LNCaP clone FGC (cell line): ENCODE measurements around the gene TP73.

ENCODE experiments used
- DNase-seq: peaks from one replicate; pipeline ENCODE4 v3.0.0-alpha.2; 2011; ENCODE audit warnings: low read depth
- H3K4me3 ChIP-seq: 2 replicates; pipeline ENCODE4 v1.5.1; 2011; ENCODE audit warnings: mild to moderate bottlenecking, low read depth, low read length, control low read depth
- CTCF ChIP-seq: IDR thresholded peaks from 2 replicates; pipeline ENCODE4 v1.5.1; 2012; ENCODE audit warnings: mild to moderate bottlenecking; ENCODE audit not compliant: control insufficient read depth, insufficient read depth; ENCODE audit errors: extremely low read depth

The TP73 gene

GRCh38 chr1:3669971-3670431 lies 17.7 kb downstream of the TP73 start:
- no peak for TF ChIP-seq CTCF
- no peak overlapping the region for H3K4me3 ChIP-seq
- no peak for DNase-seq

- no peak for DNase-seq
- H3K4me3 ChIP-seq: no peak overlapping the region
Measured at GRCh38 chr1:3670823-3671265, 18.5 kb downstream of the TP73 start.

GRCh38 chr1:3671371-3672180 lies 19.3 kb downstream of the TP73 start:
- no peak for TF ChIP-seq CTCF
- no peak for DNase-seq
- no peak overlapping the region for H3K4me3 ChIP-seq

More at GRCh38 chr1:3670823-3671265, 18.5 kb downstream of the TP73 start:
- no peak for TF ChIP-seq CTCF

GRCh38 chr1:3672231-3672970 lies 20.1 kb downstream of the TP73 start:
- no peak overlapping the region for H3K4me3 ChIP-seq
- DNase-seq: no peak
- no peak for TF ChIP-seq CTCF

GRCh38 chr1:3672971-3673361 lies 20.6 kb downstream of the TP73 start:
- no peak for DNase-seq
- TF ChIP-seq CTCF: no peak
- H3K4me3 ChIP-seq: no peak overlapping the region

- H3K4me3 ChIP-seq: no peak overlapping the region
- no peak for DNase-seq
- no peak for TF ChIP-seq CTCF
Measured at GRCh38 chr1:3673381-3674099, 21.2 kb downstream of the TP73 start.
